Activated CD4-positive, alpha-beta T cell treated with anti-CD3 and anti-CD28 coated beads, Interleukin-2, amount 10 ng/mL, durations not matched to agents 7 days and 5 days (primary cell): Measurements from ENCODE around the gene CCDC192. TPM values are rescaled to one million over a fixed set of nuclear protein-coding genes. Genes with fewer than 3 reads are reported as not detected.

Experiments
- CTCF ChIA-PET: fragments of 350-600 bp; sonication (Branson Sonifier 250); formaldehyde crosslinking; loops from one replicate; lab custom pipeline; 2021; ENCODE audit warnings: antibody characterized with exemption; lab: Charles Lee
- POLR2A ChIA-PET: fragments of 350-600 bp; sonication (Branson Sonifier 250); formaldehyde crosslinking; loops from one replicate; lab custom pipeline; 2021; ENCODE audit warnings: antibody characterized with exemption; lab: Charles Lee
- DNase-seq: peaks from one replicate; pipeline ENCODE4 v3.0.0-alpha.2; 2020
- H3K27ac Mint-ChIP-seq: one replicate; pipeline ENCODE4 v1.8.0; 2021; ENCODE audit warnings: mild to moderate bottlenecking, moderate library complexity, mixed read lengths
- H3K27me3 Mint-ChIP-seq: one replicate; pipeline ENCODE4 v1.8.0; 2021; ENCODE audit warnings: mixed read lengths
- H3K36me3 Mint-ChIP-seq: one replicate; pipeline ENCODE4 v1.8.0; 2021; ENCODE audit warnings: low read depth, mixed read lengths
- H3K4me1 Mint-ChIP-seq: one replicate; pipeline ENCODE4 v1.8.0; 2021; ENCODE audit warnings: mixed read lengths
- H3K4me3 Mint-ChIP-seq: one replicate; pipeline ENCODE4 v1.8.0; 2021; ENCODE audit warnings: mild to moderate bottlenecking, moderate library complexity, mixed read lengths
- H3K9me3 Mint-ChIP-seq: one replicate; pipeline ENCODE4 v1.8.0; 2021; ENCODE audit warnings: mixed read lengths
- total RNA-seq, 2 experiments: library from RNA; stranded (reverse); gene quantifications; one replicate each; pipeline ENCODE4 v1.2.3, GENCODE V29; 2021

CCDC192 gene
- total RNA-seq, 2 experiments from 2014 or later, result not detected

- CTCF ChIA-PET, result no interaction called here
- no peaks in the 10 kb centered on the region for H3K36me3 Mint-ChIP-seq
- no peak overlapping the region for H3K4me3 Mint-ChIP-seq
- H3K4me1 Mint-ChIP-seq, result no peaks in the 10 kb centered on the region
- peaks cover 4% of the 10 kb centered on the region for H3K27me3 Mint-ChIP-seq
- POLR2A ChIA-PET, result no interaction called here
- H3K27ac Mint-ChIP-seq, result no peak overlapping the region
- H3K9me3 Mint-ChIP-seq, result no peaks in the 10 kb centered on the region
- DNase-seq, result no peak
Observed at GRCh38 chr5:127683008-127683407, 20.2 kb upstream of the CCDC192 start.

DNA sequence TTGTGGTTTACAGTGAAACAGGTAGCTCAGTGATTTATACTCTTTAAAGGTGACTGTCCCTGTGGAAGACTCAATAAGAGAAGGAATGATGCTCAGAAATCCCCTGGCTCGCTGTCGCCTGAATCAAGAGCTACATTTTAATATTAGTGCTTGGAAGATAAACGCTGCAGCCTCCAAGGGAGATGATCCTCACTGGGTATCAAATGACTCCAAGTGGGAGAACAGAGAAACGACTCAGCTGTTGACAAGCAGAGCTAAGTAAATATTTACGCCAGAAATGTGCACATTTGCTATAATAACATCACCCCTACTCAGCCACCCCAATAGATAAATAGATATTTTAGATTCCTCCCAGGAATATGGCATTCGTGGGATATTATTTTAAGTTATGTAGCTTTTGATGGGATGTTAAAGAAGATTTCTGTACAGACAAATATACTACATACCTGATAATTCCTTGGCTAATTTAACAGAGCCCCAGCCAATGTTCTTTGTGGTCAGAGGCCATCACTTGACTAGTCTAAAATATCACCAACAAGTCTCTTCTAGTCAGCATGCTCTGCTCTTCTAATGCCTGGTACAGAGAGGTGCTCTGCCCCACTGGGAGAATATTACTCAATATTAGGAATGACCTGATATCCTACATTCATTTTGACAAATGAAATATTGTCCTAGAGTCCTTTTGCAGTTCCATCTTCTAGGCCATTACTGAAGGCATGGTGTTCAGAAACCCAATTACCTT is 18.3 kb upstream of the CCDC192 start:
- Mint-ChIP-seq H3K9me3 (no peaks in the 10 kb centered on the region), H3K27me3 (peaks cover 4% of the 10 kb centered on the region), H3K27ac (no peak overlapping the region), H3K4me1 (no peaks in the 10 kb centered on the region), H3K4me3 (no peak overlapping the region), H3K36me3 (no peaks in the 10 kb centered on the region)
- no peak for DNase-seq
- POLR2A ChIA-PET, result no interaction called here
- CTCF ChIA-PET, result no interaction called here

DNA sequence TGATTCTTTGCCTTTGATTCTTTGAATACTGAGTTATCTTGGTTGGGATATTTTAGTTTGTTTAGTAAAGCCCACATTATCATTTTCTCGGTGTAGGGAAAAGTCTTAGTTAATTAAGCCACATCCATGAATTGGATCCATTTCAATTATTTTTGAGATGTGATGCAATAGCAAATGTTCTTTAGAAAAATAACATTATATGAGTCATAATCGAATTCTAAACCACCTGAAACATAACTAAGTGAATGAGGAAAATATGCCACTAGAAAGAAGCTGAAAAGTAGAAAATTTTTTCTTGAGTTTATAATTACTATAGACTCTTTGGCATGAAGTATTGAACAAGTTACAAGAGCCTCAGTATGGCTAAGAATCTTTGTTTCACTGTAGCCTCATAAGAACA is 17.5 kb upstream of the CCDC192 start:
- Mint-ChIP-seq H3K27me3 (peaks cover 4% of the 10 kb centered on the region), H3K27ac (no peak overlapping the region), H3K4me3 (no peak overlapping the region), H3K9me3 (no peaks in the 10 kb centered on the region), H3K4me1 (no peaks in the 10 kb centered on the region), H3K36me3 (no peaks in the 10 kb centered on the region)
- no peak for DNase-seq
- ChIA-PET POLR2A (no interaction called here), CTCF (no interaction called here)

DNA sequence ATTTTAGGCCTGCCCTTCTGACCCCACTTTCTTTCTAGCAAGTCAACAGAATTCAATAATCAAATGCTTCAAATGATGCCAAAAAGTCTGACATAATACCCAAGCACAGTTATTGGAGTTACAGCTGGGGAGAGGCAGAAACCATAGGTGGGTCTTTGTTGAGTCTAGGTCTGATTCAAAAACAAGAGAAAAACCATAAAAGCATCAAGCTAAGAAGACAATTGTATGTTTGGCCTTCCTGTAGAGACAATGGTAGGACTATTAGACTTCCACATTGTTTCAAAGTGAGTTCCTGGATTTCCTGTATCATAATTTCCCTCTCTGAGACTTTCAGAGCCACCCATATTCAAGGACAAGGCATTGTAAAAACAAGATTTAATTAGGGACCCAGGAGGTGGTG is 16.8 kb upstream of the CCDC192 start:
- no peak overlapping the region for H3K27ac Mint-ChIP-seq
- no peaks in the 10 kb centered on the region for H3K36me3 Mint-ChIP-seq
- H3K27me3 Mint-ChIP-seq, result peaks cover 4% of the 10 kb centered on the region
- H3K4me1 Mint-ChIP-seq, result no peaks in the 10 kb centered on the region
- no peaks in the 10 kb centered on the region for H3K9me3 Mint-ChIP-seq
- CTCF ChIA-PET, result no interaction called here
- DNase-seq, result no peak
- H3K4me3 Mint-ChIP-seq, result no peak overlapping the region
- POLR2A ChIA-PET, result no interaction called here

GRCh38 chr5:127694518-127695171 is 8.5 kb upstream of the CCDC192 start:
- ChIA-PET POLR2A (no interaction called here), CTCF (no interaction called here)
- Mint-ChIP-seq H3K4me3 (no peak overlapping the region), H3K36me3 (no peaks in the 10 kb centered on the region), H3K27ac (no peak overlapping the region), H3K27me3 (peaks cover 10% of the 10 kb centered on the region), H3K9me3 (no peaks in the 10 kb centered on the region), H3K4me1 (no peaks in the 10 kb centered on the region)
- no peak for DNase-seq

- H3K27me3 Mint-ChIP-seq, result peaks cover 10% of the 10 kb centered on the region
- no peaks in the 10 kb centered on the region for H3K36me3 Mint-ChIP-seq
- DNase-seq, result no peak
- no peaks in the 10 kb centered on the region for H3K9me3 Mint-ChIP-seq
- H3K4me3 Mint-ChIP-seq, result no peak overlapping the region
- H3K4me1 Mint-ChIP-seq, result no peaks in the 10 kb centered on the region
- no peak overlapping the region for H3K27ac Mint-ChIP-seq
- POLR2A ChIA-PET, result no interaction called here
- CTCF ChIA-PET, result no interaction called here
Observed at GRCh38 chr5:127695346-127695745, 7.8 kb upstream of the CCDC192 start.

DNA sequence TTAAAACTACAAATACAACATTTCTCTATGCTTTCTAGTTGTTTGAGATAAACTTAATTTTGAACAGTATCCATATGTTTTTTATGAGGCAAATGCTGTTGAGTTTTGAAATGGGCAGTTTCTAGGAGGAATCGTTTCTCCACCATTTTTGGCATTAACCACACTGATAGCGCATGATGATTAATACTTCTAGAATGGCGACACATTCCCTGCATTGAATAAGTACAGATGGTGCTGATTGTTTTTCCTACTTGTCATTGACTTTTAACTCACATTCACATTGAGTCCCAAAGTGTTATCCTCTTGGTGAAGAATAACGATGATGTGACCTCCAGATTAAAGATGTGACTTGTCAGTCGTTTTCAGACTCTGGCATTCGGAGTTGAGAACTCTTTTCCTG is 6.5 kb upstream of the CCDC192 start:
- peaks cover 10% of the 10 kb centered on the region for H3K27me3 Mint-ChIP-seq
- no peak overlapping the region for H3K4me3 Mint-ChIP-seq
- no peaks in the 10 kb centered on the region for H3K9me3 Mint-ChIP-seq
- no peak for DNase-seq
- POLR2A ChIA-PET, result no interaction called here
- H3K36me3 Mint-ChIP-seq, result no peaks in the 10 kb centered on the region
- no peak overlapping the region for H3K27ac Mint-ChIP-seq
- CTCF ChIA-PET, result no interaction called here
- no peaks in the 10 kb centered on the region for H3K4me1 Mint-ChIP-seq

DNA sequence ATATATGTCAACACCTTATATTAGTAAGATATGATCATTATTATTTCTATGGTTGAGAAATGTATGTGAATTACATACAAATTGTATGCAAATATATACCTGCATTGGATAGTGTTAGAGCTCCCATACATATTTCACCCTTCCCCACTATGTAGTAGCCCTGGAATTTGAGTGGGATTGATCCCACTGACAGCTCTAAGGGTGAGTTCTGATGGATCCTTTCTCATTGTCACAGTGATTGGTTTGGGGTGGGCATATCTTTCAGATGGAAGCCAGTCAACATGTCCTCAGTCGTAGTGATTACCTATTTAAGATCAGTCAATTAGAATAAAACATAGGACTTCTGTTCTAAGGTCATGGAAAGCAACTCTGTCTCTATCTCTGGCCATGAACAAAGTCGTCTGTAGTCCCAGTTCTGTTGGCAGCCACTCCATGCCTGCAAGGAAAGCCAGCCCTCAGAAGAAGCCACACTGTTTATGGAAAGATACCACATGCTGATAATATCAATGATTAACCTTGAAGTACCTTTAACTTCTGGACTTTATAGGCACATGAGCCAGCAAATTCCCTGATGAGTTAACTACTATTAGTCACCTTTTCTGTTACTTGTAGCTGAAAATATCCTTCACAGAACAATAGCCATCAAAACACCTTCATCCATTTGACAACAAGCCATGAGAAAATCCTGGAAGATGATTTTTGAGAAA is 5.1 kb upstream of the CCDC192 start:
- H3K4me3 Mint-ChIP-seq, result no peak overlapping the region
- no peaks in the 10 kb centered on the region for H3K36me3 Mint-ChIP-seq
- CTCF ChIA-PET, result no interaction called here
- POLR2A ChIA-PET, result interaction anchor here (0.5 kb wide), 1 partner anchor 197 kb away, joined by 5 read pairs; no protein-coding TSS in a partner anchor
- H3K27ac Mint-ChIP-seq, result no peak overlapping the region
- H3K4me1 Mint-ChIP-seq, result no peaks in the 10 kb centered on the region
- no peak for DNase-seq
- H3K9me3 Mint-ChIP-seq, result no peaks in the 10 kb centered on the region
- peaks cover 7% of the 10 kb centered on the region for H3K27me3 Mint-ChIP-seq

- peaks cover 4% of the 10 kb centered on the region for H3K27me3 Mint-ChIP-seq
- no peak overlapping the region for H3K27ac Mint-ChIP-seq
- ChIA-PET CTCF (no interaction called here), POLR2A (no interaction called here)
- H3K36me3 Mint-ChIP-seq, result no peaks in the 10 kb centered on the region
- no peak for DNase-seq
- H3K4me3 Mint-ChIP-seq, result no peak overlapping the region
- H3K4me1 Mint-ChIP-seq, result no peaks in the 10 kb centered on the region
- no peaks in the 10 kb centered on the region for H3K9me3 Mint-ChIP-seq
Observed at GRCh38 chr5:127699416-127699815, 3.8 kb upstream of the CCDC192 start.

GRCh38 chr5:127700237-127700766 is 2.9 kb upstream of the CCDC192 start:
- Mint-ChIP-seq H3K36me3 (no peaks in the 10 kb centered on the region), H3K27me3 (peaks cover 4% of the 10 kb centered on the region), H3K27ac (no peak overlapping the region), H3K9me3 (no peaks in the 10 kb centered on the region), H3K4me3 (no peak overlapping the region), H3K4me1 (no peaks in the 10 kb centered on the region)
- DNase-seq, result no peak
- CTCF ChIA-PET, result no interaction called here
- POLR2A ChIA-PET, result no interaction called here

GRCh38 chr5:127702434-127702833 is 757 bp upstream of the CCDC192 start:
- no peak for DNase-seq
- CTCF ChIA-PET, result no interaction called here

DNA sequence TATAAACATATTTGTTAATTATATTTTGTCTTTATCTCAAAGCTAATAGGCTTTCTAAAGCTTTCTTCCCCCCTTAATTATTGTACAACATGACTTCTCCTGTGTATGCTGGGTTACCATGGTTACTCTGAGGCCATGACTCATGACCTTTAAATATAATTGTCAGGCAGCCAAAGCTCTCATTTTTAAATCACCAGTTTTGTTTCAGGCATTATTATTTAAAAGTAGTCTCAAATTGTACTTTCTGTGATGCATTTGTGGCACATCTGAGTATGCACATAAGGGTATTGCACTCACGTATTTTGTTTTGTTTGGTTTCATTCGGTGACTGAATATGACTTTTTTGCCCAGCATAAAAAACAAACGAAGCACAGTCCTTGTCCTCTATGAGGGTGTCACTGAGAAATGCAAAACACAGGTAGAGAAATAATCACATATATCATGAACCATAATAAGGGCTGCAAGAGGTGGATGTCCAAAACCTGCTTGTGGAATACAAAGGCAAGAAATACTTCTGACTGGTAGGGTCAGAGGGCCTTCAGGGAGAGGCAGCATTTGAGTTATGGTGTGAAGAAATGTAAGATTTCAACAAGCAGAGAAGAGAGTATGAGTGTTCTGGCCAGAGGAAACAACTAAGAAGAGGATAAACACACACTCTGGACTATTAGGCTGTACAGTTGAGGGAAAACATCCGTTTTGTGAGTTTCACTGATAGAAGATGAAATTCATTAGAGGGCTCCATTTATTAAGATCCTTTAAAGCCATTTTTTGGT is 2.1 kb downstream of the CCDC192 start:
- Mint-ChIP-seq H3K36me3 (no peaks in the 10 kb centered on the region), H3K9me3 (no peaks in the 10 kb centered on the region), H3K4me1 (no peaks in the 10 kb centered on the region), H3K27ac (no peak overlapping the region), H3K4me3 (no peak overlapping the region), H3K27me3 (no peaks in the 10 kb centered on the region)
- no peak for DNase-seq
- ChIA-PET POLR2A (no interaction called here), CTCF (no interaction called here)

More at GRCh38 chr5:127702434-127702833, 757 bp upstream of the CCDC192 start:
- no peaks in the 10 kb centered on the region for H3K36me3 Mint-ChIP-seq
- H3K4me1 Mint-ChIP-seq, result no peaks in the 10 kb centered on the region
- no peak overlapping the region for H3K4me3 Mint-ChIP-seq
- POLR2A ChIA-PET, result interaction anchor here (0.6 kb wide), 1 partner anchor 37 kb away, joined by 3 read pairs; no protein-coding TSS in a partner anchor
- no peaks in the 10 kb centered on the region for H3K27me3 Mint-ChIP-seq
- no peak overlapping the region for H3K27ac Mint-ChIP-seq
- H3K9me3 Mint-ChIP-seq, result no peaks in the 10 kb centered on the region
